Cardiac muscle cell (in vitro differentiated cells and primary cell): Measurements from ENCODE around the gene NTNG2. TPM values are rescaled to one million over a fixed set of nuclear protein-coding genes. Genes with fewer than 3 reads are reported as not detected.
A peak's percentile ranks its signal among the peaks of the same experiment; 100 is the strongest.

Experiments
- DNase-seq, 2 donors: peaks; one replicate each; pipeline versions ENCODE4 v3.0.0 to v3.0.0-alpha.2; 2010 to 2017; ENCODE audit warnings: low read depth in 1 of 2, low spot score in 1 of 2
- H3K27ac ChIP-seq: fragments of 200-600 bp; sonication (generic); 2 replicates; pipeline ENCODE4 v1.5.1; 2016
- H3K27me3 ChIP-seq: fragments of 200-600 bp; sonication (generic); 2 replicates; pipeline ENCODE4 v1.6.0; 2016; ENCODE audit warnings: control low read depth
- H3K36me3 ChIP-seq: fragments of 200-600 bp; sonication (generic); 2 replicates; pipeline ENCODE4 v1.5.1; 2016; ENCODE audit warnings: control low read depth
- H3K4me1 ChIP-seq: fragments of 200-600 bp; sonication (generic); 2 replicates; pipeline ENCODE4 v1.8.1; 2017; ENCODE audit warnings: low read depth, mild to moderate bottlenecking, mixed run types
- H3K4me3 ChIP-seq: fragments of 200-600 bp; sonication (generic); 2 replicates; pipeline ENCODE4 v1.5.1; 2016; ENCODE audit warnings: mild to moderate bottlenecking
- H3K9me3 ChIP-seq: fragments of 200-600 bp; sonication (generic); 2 replicates; pipeline ENCODE4 v1.5.1; 2017; ENCODE audit warnings: low read depth, mild to moderate bottlenecking, control low read depth
- polyA plus RNA-seq: library from polyadenylated mRNA; unstranded; fragments of >200 nt; fragmentation: Nextera tagmentation; extraction: Ambion mirVana; gene quantifications from 2 replicates; pipeline ENCODE4 v1.2.1, GENCODE V29; 2016
- total RNA-seq: library from RNA; depleted of rRNA; stranded (reverse); fragments of >200 nt; gene quantifications from 2 replicates; pipeline ENCODE4 v1.2.3, GENCODE V29; 2016
- TF ChIP-seq, protein P1 (sequence below): IDR thresholded peaks from 2 replicates; pipeline ENCODE4 v1.5.1; 2012; ENCODE audit warnings: low read depth, mild to moderate bottlenecking, low read length

Gene NTNG2
- total and polyA plus RNA-seq, 2 experiments from 2014 or later, result 1.7 to 3.5 TPM

DNA sequence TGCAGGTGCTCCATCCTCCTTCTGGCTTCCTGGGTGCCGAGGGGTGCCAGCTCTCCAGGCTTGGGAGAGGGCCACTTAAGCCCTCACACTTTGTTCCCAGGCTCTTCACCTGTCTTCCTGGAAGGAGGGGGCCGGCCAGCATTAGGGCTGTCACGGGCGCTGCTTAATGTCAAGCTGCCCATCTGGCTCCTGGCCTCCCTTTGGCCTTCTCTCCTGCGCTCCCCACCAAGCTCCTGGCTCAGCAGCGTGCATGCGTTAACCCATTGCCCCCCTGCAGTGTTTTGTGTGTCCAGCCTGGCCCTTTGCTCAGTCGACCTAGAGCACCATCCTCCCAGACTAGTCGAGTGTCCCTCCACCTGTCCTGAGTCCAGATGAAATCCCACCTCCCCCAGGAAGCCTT is 21.3 kb downstream of the NTNG2 start:
- peak in 1 of 2 donors; percentile 20 for DNase-seq
- Histone ChIP-seq H3K27ac (no peak overlapping the region), H3K36me3 (no peaks in the 10 kb centered on the region), H3K4me1 (peaks cover 3% of the 10 kb centered on the region), H3K4me3 (no peak overlapping the region), H3K9me3 (no peaks in the 10 kb centered on the region), H3K27me3 (peaks cover 12% of the 10 kb centered on the region)
- TF ChIP-seq, protein P1, sequence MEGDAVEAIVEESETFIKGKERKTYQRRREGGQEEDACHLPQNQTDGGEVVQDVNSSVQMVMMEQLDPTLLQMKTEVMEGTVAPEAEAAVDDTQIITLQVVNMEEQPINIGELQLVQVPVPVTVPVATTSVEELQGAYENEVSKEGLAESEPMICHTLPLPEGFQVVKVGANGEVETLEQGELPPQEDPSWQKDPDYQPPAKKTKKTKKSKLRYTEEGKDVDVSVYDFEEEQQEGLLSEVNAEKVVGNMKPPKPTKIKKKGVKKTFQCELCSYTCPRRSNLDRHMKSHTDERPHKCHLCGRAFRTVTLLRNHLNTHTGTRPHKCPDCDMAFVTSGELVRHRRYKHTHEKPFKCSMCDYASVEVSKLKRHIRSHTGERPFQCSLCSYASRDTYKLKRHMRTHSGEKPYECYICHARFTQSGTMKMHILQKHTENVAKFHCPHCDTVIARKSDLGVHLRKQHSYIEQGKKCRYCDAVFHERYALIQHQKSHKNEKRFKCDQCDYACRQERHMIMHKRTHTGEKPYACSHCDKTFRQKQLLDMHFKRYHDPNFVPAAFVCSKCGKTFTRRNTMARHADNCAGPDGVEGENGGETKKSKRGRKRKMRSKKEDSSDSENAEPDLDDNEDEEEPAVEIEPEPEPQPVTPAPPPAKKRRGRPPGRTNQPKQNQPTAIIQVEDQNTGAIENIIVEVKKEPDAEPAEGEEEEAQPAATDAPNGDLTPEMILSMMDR, result no peak

GRCh38 chr9:132183715-132184114 is 21.9 kb downstream of the NTNG2 start:
- TF ChIP-seq, protein P1, result no peak
- DNase-seq, result no peak
- peaks cover 3% of the 10 kb centered on the region for H3K4me1 ChIP-seq
- no peaks in the 10 kb centered on the region for H3K9me3 ChIP-seq
- H3K36me3 ChIP-seq, result no peaks in the 10 kb centered on the region
- peaks cover 18% of the 10 kb centered on the region for H3K27me3 ChIP-seq
- no peak overlapping the region for H3K27ac ChIP-seq
- no peak overlapping the region for H3K4me3 ChIP-seq

- no peak for DNase-seq
- Histone ChIP-seq H3K4me3 (no peak overlapping the region), H3K4me1 (peaks cover 3% of the 10 kb centered on the region), H3K36me3 (no peaks in the 10 kb centered on the region), H3K9me3 (no peaks in the 10 kb centered on the region), H3K27me3 (peaks cover 19% of the 10 kb centered on the region), H3K27ac (no peak overlapping the region)
- TF ChIP-seq, protein P1, result no peak
Observed at GRCh38 chr9:132184124-132184523, 22.3 kb downstream of the NTNG2 start.

DNA sequence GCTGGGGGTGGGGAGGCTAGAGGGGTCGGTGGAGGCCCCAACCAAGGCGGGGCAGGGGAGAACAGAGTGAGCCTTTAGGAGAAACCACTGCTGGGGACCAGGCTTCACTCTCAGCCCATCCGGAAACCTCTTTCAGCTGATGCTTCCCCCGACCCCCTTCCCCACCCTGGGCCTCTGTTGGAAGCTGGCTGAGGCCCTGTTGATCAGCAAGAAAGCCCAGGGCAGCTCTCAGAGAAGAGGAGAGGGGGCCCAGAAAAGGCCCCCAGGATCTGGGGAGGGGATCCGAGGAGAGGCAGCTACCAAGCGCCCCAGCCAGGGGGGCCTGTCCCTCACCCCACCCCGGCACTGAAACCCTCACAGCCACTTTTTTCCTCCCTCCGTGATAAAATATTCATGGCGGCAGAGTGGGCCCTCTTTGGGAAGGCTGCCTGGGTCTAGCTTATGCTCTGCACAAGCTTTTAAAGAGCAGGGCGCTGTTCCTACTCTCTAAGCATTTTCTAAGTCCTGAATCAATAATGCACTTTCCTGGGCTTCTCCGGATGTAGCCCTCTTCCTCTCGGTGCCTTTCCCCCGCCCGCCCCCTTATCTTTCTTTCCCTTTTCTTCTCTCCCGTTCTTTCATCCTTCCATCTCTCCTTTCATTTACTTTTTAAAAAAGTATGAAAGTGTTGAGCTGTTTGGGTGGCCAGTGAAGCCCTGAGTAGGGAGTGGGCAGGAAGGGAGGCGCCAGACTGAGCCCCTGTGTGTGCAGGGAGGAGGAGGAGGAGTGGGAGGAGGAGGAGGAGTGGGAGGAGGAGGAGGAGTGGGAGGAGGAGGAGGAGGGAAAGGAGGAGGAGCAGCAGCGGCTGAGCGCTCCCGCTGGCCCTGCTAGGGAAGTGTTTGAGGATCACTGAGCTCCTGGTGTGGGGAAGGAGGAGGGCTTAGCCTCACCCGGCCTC is 23.5 kb downstream of the NTNG2 start:
- DNase-seq, result peak in 1 of 2 donors; percentile 49
- peaks cover 3% of the 10 kb centered on the region for H3K4me1 ChIP-seq
- H3K27me3 ChIP-seq, result peaks cover 19% of the 10 kb centered on the region
- no peak overlapping the region for H3K4me3 ChIP-seq
- no peak overlapping the region for H3K27ac ChIP-seq
- H3K9me3 ChIP-seq, result no peaks in the 10 kb centered on the region
- TF ChIP-seq, protein P1, result no peak
- H3K36me3 ChIP-seq, result no peaks in the 10 kb centered on the region

DNA sequence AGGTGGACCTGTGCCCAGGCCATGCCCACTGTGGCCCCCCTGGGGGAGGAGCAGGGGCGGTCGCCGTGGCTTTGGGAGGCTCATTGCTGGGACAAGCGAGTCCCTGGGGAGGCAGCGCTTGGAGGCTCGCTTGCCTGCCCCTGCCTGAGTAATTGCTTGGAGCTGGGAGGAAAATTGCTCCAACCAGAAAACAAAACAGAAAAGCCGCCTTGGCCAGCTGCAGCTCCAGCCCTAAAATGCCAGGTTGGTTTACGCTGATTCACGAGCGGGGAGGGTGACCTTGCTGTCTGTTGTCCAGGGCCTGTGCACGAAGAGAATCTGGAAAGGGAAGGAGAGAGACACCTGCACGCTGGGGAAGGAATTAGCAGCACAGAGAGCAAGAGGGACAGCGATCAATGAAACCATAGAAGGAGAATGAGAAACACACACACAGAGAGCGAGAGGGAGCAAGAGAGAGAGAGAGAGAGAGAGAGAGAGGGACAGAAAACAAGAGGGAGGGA is 25.3 kb downstream of the NTNG2 start:
- Histone ChIP-seq H3K9me3 (no peaks in the 10 kb centered on the region), H3K4me1 (peaks cover 3% of the 10 kb centered on the region), H3K27ac (no peak overlapping the region), H3K36me3 (no peaks in the 10 kb centered on the region), H3K4me3 (no peak overlapping the region), H3K27me3 (peaks cover 19% of the 10 kb centered on the region)
- DNase-seq, result no peak
- TF ChIP-seq, protein P1, result no peak
